NCI-H2227 (cell line): ENCODE results near the gene LRRC4C.

Experiments used
- DNase-seq: peaks from one replicate; lab custom pipeline; 2025; ENCODE audit not compliant: unreplicated experiment; lab: John Stamatoyannopoulos, UW

LRRC4C gene

DNA sequence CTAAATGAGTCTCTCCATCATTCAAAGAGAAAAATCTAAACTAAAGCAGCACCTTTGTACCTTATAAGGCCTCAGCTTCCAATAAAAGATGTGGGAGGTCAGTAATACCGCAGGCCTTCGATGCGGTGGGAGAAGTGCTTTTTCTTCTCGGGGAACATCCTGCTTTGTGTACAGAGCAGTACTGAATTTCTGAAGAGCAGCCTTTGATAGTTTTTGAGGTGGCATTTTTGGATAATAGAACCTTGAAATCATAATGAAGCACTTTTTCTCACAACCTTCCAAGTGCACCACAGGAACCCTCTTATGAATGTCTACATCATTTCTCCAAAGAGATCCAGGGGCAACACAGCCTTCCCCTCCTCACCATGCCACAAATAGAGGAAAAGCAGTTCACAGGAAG, 39.6 kb downstream of the LRRC4C start:
- DNase-seq: no peak

GRCh38 chr11:41414771-41415440, 44.5 kb downstream of the LRRC4C start:
- no peak for DNase-seq

DNA sequence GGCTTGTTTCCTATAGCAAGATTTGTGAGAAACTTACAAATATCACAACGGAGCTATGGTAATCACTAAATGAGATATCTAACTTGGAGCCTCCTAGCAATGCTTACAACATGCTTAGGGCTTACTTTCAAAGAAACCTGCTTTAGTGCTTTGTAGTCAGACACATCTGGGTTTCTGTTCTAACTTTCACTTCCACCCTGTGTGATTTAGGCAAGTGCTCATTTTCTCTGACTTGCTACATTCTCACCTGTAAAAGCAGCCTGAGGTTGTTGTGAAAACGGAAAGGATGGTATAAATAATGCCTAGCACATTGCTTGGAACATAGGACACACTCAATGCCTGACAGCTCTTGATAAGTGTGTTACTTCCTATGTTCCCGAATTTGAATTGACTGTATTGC, 45.6 kb downstream of the LRRC4C start:
- no peak for DNase-seq

DNA sequence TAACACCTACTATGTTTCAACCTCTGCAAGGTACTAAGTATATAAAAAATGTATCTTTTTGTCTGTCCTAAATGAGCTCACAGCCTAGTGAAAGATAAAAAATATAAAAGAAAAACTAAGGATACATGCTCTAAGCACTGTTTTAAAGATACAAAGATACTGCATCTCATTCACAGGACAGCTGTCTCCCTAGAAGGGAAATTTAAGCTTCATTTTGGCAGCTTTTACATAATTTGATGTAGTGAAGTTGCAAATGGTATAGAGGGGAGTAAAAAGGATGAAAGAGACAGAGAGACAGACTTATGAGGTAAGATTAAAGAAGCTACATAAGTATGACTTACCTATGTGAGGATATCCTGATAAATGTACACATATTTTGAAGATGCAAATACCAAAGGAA, 53.6 kb downstream of the LRRC4C start:
- no peak for DNase-seq

DNA sequence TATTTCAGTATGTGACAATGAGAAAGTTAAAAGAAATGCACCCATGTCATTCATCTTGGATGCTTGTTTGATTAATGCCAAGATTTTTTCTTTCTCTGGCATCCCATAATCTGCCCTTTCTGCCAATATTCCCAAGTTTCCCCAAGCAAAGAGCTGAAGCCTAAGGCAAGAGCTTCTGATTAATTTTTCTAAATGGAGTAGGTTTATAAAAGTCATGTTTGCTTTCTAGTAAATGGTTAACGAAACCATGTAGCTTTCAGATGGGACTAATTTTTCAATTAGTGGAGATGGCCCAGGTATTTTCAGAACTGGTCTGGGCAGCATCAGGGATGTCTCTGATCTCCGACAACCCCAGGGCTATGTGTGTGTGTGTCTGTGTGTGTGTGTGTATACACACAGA, 55.3 kb downstream of the LRRC4C start:
- DNase-seq: no peak

DNA sequence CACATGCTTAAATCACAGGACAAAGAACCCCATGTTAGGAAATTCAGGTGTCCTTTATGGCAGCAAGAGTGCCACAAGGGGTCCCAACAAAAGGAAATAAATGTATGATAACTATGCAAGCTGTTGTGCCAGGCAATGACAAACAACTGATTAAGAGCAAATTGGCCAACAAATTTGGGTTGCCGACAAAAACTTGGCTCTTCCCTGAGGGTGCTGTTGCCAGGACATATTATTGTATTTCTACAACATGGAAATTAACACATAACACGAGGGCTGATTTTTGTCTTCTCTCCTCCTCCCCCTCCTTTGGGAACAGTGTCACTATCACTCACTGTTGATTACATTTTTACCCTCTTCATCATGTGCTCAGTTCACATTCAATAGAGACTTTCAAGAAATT, 56.0 kb downstream of the LRRC4C start:
- DNase-seq: no peak

- no peak for DNase-seq
These were observed 58.6 kb downstream of the LRRC4C start for GRCh38 chr11:41400819-41401382.

GRCh38 chr11:41400124-41400523, 59.3 kb downstream of the LRRC4C start:
- DNase-seq: no peak

DNA sequence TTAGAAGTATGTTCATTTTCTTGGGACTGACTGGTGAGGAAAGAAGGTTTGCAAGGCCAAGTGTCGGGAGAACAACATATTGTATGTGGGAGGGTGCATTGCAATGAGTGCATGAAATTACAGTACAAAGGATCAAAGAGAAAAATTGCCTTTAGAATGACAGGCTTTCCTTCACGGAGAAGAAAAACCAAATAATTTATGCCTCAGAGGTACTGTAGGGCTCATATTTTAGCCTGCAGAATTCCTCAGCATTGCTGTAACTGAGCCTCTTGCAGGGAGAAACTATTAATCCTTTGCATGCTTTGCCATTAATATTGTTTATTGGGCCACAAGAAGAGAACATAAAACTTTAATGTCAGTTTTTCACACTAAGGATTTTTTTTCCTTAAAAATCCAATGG, 60.1 kb downstream of the LRRC4C start:
- DNase-seq: no peak

- DNase-seq: no peak
These were observed 61.3 kb downstream of the LRRC4C start for GRCh38 chr11:41398175-41398574.

- DNase-seq: no peak
These were observed 64.8 kb downstream of the LRRC4C start for GRCh38 chr11:41394521-41395195.

DNA sequence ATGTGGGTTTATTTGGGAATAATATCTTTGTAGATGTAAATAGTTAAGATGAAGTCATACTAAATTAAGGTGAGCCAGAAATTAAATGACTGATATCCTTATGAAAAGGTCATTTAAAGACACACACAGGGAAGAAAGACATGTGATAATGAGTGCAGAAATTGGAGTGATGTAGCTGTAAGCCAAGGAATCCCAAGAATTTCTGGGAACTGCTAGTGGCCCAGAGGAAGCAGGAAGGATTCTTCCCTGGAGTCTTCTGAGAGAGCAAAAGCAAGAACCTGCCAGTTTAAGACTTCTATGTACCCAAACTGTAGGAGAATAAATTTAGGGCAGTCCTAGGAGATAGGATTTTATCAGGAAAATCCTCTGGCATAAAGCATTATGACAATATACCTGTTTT, 66.9 kb downstream of the LRRC4C start:
- no peak for DNase-seq

DNA sequence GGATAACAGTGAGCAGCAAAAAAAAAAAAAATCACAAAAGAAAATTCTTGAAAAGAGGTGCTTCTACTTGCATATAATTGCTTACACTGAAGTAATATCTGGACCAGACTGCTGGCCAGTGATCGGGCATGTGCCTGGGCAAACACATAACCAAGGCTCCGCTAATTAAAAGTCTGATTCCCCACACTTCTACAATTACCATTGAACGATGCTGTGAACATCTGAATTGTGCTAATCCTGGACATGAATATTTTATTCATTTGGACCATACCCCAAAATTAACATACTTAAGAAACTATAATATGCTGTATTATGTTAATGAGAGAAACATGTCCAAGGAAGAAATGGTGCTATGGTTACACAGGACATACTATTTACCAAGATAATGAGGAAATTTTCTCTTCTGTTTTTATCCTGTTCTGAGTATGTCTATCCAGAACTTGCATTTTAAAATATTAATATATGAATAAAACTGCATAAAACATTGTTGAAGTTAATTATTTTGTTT, 69.8 kb downstream of the LRRC4C start:
- DNase-seq: no peak

DNA sequence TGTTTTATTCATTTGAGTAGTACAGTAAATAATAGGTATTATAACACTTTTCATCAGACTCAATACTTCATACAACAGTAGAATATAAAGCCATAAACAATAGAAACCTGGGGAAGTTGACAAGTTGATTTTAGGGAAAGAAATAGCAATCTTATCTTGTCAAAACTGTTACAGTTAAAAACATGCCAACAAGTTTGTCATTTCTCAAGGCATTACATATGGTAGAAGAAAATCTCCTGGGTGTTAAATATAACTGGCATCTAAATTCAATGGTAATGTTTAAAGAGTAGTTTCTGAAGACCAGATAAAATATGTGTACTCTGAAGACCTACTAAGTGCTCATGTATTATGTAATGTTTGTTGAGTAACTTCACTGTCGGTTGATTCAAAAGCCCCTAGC, 75.1 kb downstream of the LRRC4C start:
- DNase-seq: no peak

DNA sequence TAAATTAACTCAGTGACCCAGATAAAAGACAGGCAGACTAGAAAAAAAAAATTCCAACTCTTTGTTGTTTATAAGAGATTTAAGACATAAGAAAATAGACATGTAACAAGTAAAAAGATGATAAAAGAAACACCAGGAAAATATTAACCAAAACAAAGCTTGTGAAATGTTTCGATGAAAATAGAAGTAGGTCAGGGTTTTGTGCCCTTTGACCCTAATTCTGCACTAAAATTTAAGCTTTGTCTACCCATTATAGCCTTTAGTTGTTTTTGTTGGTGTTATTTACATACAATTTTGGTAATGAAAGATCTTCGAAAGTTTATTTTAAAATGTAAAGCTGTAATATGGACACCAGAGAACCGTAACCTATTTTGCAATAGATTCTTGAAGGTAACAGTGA, 75.7 kb downstream of the LRRC4C start:
- DNase-seq: no peak

GRCh38 chr11:41382927-41383326, 76.5 kb downstream of the LRRC4C start:
- no peak for DNase-seq

GRCh38 chr11:41379084-41379483, 80.4 kb downstream of the LRRC4C start:
- no peak for DNase-seq

GRCh38 chr11:41377709-41378394, 81.6 kb downstream of the LRRC4C start:
- no peak for DNase-seq

DNA sequence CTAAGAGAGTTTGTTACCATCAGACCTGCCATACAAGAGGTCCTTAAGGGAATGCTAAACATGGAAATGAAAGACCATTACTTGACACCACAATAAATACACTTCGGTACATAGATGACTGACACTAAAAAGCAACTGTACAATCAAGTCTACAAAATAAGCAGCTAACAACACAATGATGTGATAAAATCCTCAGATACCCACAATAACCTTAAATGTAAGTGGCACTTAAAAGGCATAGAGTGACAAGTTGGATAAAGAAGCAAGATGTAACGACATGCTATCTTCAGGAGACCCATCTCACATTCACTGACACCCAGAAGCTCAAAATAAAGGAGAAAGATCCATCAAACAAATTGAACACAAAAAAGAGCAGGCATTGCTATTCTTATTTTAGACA, 107.6 kb downstream of the LRRC4C start:
- no peak for DNase-seq

- DNase-seq: no peak
These were observed 113.4 kb downstream of the LRRC4C start for GRCh38 chr11:41346042-41346441.

DNA sequence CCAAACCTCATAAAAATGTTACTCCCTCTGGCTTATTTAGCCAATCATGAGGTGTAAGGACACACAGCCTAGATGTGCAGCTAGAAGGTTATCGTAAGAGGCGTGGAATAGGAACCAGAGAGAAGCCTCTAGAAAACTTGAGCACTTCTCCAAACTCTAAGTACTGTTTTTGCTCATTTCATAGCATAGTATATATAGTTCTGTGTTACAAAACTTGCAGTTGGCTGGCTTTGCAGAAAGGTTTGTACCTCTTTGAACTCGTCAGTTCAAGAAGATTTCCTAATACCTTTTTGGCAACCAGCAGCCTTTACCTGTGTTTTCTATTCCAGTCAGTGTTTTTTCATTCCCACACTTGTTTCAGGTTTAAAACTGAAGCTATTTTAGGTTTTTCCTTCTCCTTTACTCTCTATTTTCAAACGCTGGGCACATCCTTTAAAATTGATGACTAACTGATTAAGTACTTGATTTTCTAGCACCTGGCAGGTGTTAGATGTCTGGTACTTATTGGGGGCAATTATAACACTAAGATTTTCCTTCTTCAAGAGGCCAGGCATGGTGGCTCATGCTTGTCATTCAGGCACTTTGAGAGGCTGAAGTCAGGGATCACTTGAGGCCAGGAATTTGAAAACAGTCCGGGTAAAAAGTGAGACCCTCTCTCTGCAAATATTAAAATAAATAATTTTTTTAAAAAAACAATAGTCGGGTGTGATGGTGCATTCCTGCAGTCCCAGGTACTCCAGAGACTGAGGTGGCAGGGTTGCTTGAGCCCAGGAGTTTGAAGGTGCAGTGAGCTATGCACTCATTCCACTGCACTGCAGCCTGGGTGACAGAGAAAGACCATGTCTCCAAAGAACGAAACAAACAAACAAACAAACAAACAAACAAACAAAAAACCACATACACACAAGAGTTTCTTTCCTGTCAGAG, 125.2 kb downstream of the LRRC4C start:
- no peak for DNase-seq
